Ectodermal cell (in vitro differentiated cells): ENCODE results near the gene ZC2HC1C. TPM values are rescaled to one million over a fixed set of nuclear protein-coding genes. Genes with fewer than 3 reads are reported as not detected.

ENCODE experiments used
- H3K27ac ChIP-seq: 2 replicates; pipeline ENCODE4 v1.7.0; 2013; ENCODE audit warnings: mild to moderate bottlenecking, low read depth, low read length; ENCODE audit not compliant: insufficient read depth, poor library complexity, severe bottlenecking
- H3K27me3 ChIP-seq: 2 replicates; pipeline ENCODE4 v1.7.0; 2013; ENCODE audit warnings: mild to moderate bottlenecking, low read length; ENCODE audit not compliant: insufficient read depth, control insufficient read depth, poor library complexity, severe bottlenecking
- H3K36me3 ChIP-seq: one replicate; pipeline ENCODE4 v1.7.0; 2013; ENCODE audit warnings: low read length; ENCODE audit not compliant: control insufficient read depth, insufficient read depth
- H3K4me1 ChIP-seq: one replicate; pipeline ENCODE4 v1.7.0; 2013; ENCODE audit warnings: low read length; ENCODE audit not compliant: control insufficient read depth, insufficient read depth
- H3K4me3 ChIP-seq: 2 replicates; pipeline ENCODE4 v1.7.0; 2013; ENCODE audit warnings: low read depth, low read length, control low read depth; ENCODE audit not compliant: insufficient read depth
- H3K9me3 ChIP-seq: 2 replicates; pipeline ENCODE4 v1.7.0; 2013; ENCODE audit warnings: mild to moderate bottlenecking, low read length, moderate library complexity; ENCODE audit not compliant: control insufficient read depth
- WGBS, 2 experiments: methylation state at CpG; one replicate each; pipeline ENCODE4 v1.1.7; 2013; ENCODE audit warnings: missing lambda C conversion rate in 2 of 2; 5-methylcytosine and 5-hydroxymethylcytosine counted together
- polyA plus RNA-seq, 4 experiments: library from polyadenylated mRNA; stranded (reverse); fragments of 50-300 nt; gene quantifications; one replicate each; pipeline ENCODE4 v1.2.3, GENCODE V29; 2013

ZC2HC1C gene
- 1.7 TPM for polyA plus RNA-seq (2013, experiment 1 of 4)
- polyA plus RNA-seq (2013, experiment 2 of 4) = 2.8 TPM
- polyA plus RNA-seq (2013, experiment 3 of 4) = 1.2 TPM
- 2.7 TPM for polyA plus RNA-seq (2013, experiment 4 of 4)

- WGBS, 2 experiments = 1 to 2% methylated on average over 58 of the region's 58 CpGs
- H3K27ac ChIP-seq = peak within 1 kb of the TSS; percentile 21
- H3K4me1 ChIP-seq = peaks cover 4% of the 10 kb centered on the region
- peak within 1 kb of the TSS; percentile 46 for H3K4me3 ChIP-seq
- no peaks in the 10 kb centered on the region for H3K36me3 ChIP-seq
- no peaks in the 10 kb centered on the region for H3K9me3 ChIP-seq
- peaks cover 4% of the 10 kb centered on the region for H3K27me3 ChIP-seq
Measured at GRCh38 chr14:75069121-75069810, at the start of gene ZC2HC1C. ZC2HC1C (plus strand) TSS chr14:75069641; CDS start chr14:75070574, 933 bp downstream.

GRCh38 chr14:75022655-75023054, 46.8 kb upstream of the ZC2HC1C start:
- peaks cover 22% of the 10 kb centered on the region for H3K36me3 ChIP-seq
- no peaks in the 10 kb centered on the region for H3K27me3 ChIP-seq
- no peak overlapping the region for H3K27ac ChIP-seq
- H3K4me3 ChIP-seq = no peak overlapping the region
- WGBS, 2 experiments = 74 to 75% methylated on average over 8 of the region's 8 CpGs
- no peaks in the 10 kb centered on the region for H3K9me3 ChIP-seq
- H3K4me1 ChIP-seq = no peaks in the 10 kb centered on the region

- Histone ChIP-seq H3K27ac (no peak overlapping the region), H3K4me3 (no peak overlapping the region), H3K4me1 (no peaks in the 10 kb centered on the region), H3K27me3 (no peaks in the 10 kb centered on the region), H3K9me3 (no peaks in the 10 kb centered on the region), H3K36me3 (peaks cover 20% of the 10 kb centered on the region)
- WGBS, 2 experiments = 73 to 79% methylated on average over 1 of the region's 1 CpG
Measured at GRCh38 chr14:75023108-75023507, 46.3 kb upstream of the ZC2HC1C start.

- no peak overlapping the region for H3K27ac ChIP-seq
- H3K4me1 ChIP-seq = no peaks in the 10 kb centered on the region
- H3K9me3 ChIP-seq = no peaks in the 10 kb centered on the region
- H3K4me3 ChIP-seq = no peak overlapping the region
- H3K27me3 ChIP-seq = no peaks in the 10 kb centered on the region
- WGBS, 2 experiments = 91 to 92% methylated on average over 4 of the region's 4 CpGs
- peaks cover 16% of the 10 kb centered on the region for H3K36me3 ChIP-seq
Measured at GRCh38 chr14:75025082-75025481, 44.4 kb upstream of the ZC2HC1C start.

GRCh38 chr14:75025876-75026275, 43.6 kb upstream of the ZC2HC1C start:
- peaks cover 16% of the 10 kb centered on the region for H3K36me3 ChIP-seq
- 81 to 95% methylated on average over 2 of the region's 2 CpGs for WGBS, 2 experiments
- H3K4me1 ChIP-seq = no peaks in the 10 kb centered on the region
- no peak overlapping the region for H3K4me3 ChIP-seq
- no peaks in the 10 kb centered on the region for H3K9me3 ChIP-seq
- no peak overlapping the region for H3K27ac ChIP-seq
- no peaks in the 10 kb centered on the region for H3K27me3 ChIP-seq

- H3K4me1 ChIP-seq = no peaks in the 10 kb centered on the region
- no peaks in the 10 kb centered on the region for H3K27me3 ChIP-seq
- no peak overlapping the region for H3K4me3 ChIP-seq
- 0% methylated on average over 1 of the region's 1 CpG for WGBS, 2 experiments
- no peaks in the 10 kb centered on the region for H3K9me3 ChIP-seq
- no peak overlapping the region for H3K27ac ChIP-seq
- peaks cover 7% of the 10 kb centered on the region for H3K36me3 ChIP-seq
Measured at GRCh38 chr14:75030147-75030546, 39.3 kb upstream of the ZC2HC1C start.

- H3K27me3 ChIP-seq = no peaks in the 10 kb centered on the region
- WGBS, 2 experiments = 90 to 97% methylated on average over 2 of the region's 2 CpGs
Measured at GRCh38 chr14:75032939-75033338, 36.5 kb upstream of the ZC2HC1C start.

GRCh38 chr14:75040507-75040906, 28.9 kb upstream of the ZC2HC1C start:
- Histone ChIP-seq H3K36me3 (no peaks in the 10 kb centered on the region), H3K27me3 (no peaks in the 10 kb centered on the region), H3K4me3 (no peak overlapping the region), H3K4me1 (no peaks in the 10 kb centered on the region), H3K9me3 (no peaks in the 10 kb centered on the region), H3K27ac (no peak overlapping the region)
- WGBS, 2 experiments = 80% methylated on average over 1 of the region's 1 CpG; no CpG with 5 or more reads in 1 of the 2 experiments

More at GRCh38 chr14:75032939-75033338, 36.5 kb upstream of the ZC2HC1C start:
- H3K4me3 ChIP-seq = no peak overlapping the region
- no peaks in the 10 kb centered on the region for H3K4me1 ChIP-seq
- H3K9me3 ChIP-seq = no peaks in the 10 kb centered on the region
- H3K36me3 ChIP-seq = peaks cover 7% of the 10 kb centered on the region
- no peak overlapping the region for H3K27ac ChIP-seq

- Histone ChIP-seq H3K4me1 (no peaks in the 10 kb centered on the region), H3K27ac (no peak overlapping the region), H3K36me3 (no peaks in the 10 kb centered on the region), H3K27me3 (no peaks in the 10 kb centered on the region), H3K4me3 (no peak overlapping the region), H3K9me3 (no peaks in the 10 kb centered on the region)
- 94 to 98% methylated on average over 2 of the region's 2 CpGs for WGBS, 2 experiments
Measured at GRCh38 chr14:75040959-75041358, 28.5 kb upstream of the ZC2HC1C start.

- Histone ChIP-seq H3K4me3 (no peak overlapping the region), H3K4me1 (no peaks in the 10 kb centered on the region), H3K9me3 (no peaks in the 10 kb centered on the region), H3K36me3 (no peaks in the 10 kb centered on the region), H3K27me3 (no peaks in the 10 kb centered on the region), H3K27ac (no peak overlapping the region)
- 92 to 94% methylated on average over 4 of the region's 4 CpGs for WGBS, 2 experiments
Measured at GRCh38 chr14:75041613-75042012, 27.8 kb upstream of the ZC2HC1C start.
